ENCODE results near the gene POMZP3.
"Not testable (repeated sequence)": the region's sequence is repeated elsewhere in the genome, so short reads cannot be mapped to it uniquely, and the experiment has no call there.

- TF ChIP-seq, protein P1, sequence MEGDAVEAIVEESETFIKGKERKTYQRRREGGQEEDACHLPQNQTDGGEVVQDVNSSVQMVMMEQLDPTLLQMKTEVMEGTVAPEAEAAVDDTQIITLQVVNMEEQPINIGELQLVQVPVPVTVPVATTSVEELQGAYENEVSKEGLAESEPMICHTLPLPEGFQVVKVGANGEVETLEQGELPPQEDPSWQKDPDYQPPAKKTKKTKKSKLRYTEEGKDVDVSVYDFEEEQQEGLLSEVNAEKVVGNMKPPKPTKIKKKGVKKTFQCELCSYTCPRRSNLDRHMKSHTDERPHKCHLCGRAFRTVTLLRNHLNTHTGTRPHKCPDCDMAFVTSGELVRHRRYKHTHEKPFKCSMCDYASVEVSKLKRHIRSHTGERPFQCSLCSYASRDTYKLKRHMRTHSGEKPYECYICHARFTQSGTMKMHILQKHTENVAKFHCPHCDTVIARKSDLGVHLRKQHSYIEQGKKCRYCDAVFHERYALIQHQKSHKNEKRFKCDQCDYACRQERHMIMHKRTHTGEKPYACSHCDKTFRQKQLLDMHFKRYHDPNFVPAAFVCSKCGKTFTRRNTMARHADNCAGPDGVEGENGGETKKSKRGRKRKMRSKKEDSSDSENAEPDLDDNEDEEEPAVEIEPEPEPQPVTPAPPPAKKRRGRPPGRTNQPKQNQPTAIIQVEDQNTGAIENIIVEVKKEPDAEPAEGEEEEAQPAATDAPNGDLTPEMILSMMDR (IDR thresholded peaks at IDR 0.05) = not testable (repeated sequence)
- not testable (repeated sequence) for TF ChIP-seq POLR2AphosphoS5 (IDR thresholded peaks at IDR 0.05)
Measured at GRCh38 chr7:76609864-76610263, 17.2 kb downstream of the POMZP3 start.

Data from transverse colon (tissue), 4 donors.